GM23338 (cell line): ENCODE measurements around the gene CNTN5.

ENCODE experiments used
- CTCF ChIP-seq, 2 experiments: fragments of 200-600 bp in 1 of 2; sonication (generic) in 1 of 2; conservative IDR thresholded peaks; 2 replicates each; pipeline versions ENCODE4 v1.5.1 to v1.6.1; 2016 to 2017; ENCODE audit warnings: antibody characterized with exemption in 2 of 2, low read depth in 2 of 2, mild to moderate bottlenecking in 2 of 2, moderate library complexity in 1 of 2
- POLR2AphosphoS5 ChIP-seq: IDR thresholded peaks from 2 replicates; pipeline ENCODE4 v1.6.1; 2016; ENCODE audit warnings: antibody characterized with exemption, low read depth

DNA sequence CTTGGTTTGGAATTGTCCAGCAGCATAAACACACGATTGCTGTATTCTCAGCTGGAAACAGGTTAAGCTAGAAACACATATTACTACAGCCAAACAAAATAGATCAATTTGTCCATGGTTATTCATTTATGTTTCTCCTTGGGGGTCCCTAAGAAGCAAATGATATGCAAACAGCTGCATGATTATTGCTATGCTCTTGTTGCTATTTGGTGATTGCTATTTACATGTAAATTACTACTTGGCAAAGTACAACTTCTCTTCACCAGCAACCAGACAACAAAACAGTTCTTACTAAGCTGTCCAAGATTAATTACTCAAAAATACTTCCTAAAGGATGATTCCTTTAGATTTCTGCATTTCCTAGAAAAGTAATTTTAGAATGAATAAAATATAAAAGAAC, 1098.4 kb downstream of the CNTN5 start:
- TF ChIP-seq CTCF (conservative IDR thresholded peaks at IDR 0.05; ENCODE audit: low read depth in 2 of 2), result no peak
- TF ChIP-seq POLR2AphosphoS5, result no peak
